ENCODE results near the gene RSU1. TPM values are rescaled to one million over a fixed set of nuclear protein-coding genes. Genes with fewer than 3 reads are reported as not detected.

Gene RSU1
- polyA plus RNA-seq, 2 of the 4 experiments (the other 2 are of a cell fraction) = 99.3 to 114 TPM

- TF ChIP-seq, protein P1, sequence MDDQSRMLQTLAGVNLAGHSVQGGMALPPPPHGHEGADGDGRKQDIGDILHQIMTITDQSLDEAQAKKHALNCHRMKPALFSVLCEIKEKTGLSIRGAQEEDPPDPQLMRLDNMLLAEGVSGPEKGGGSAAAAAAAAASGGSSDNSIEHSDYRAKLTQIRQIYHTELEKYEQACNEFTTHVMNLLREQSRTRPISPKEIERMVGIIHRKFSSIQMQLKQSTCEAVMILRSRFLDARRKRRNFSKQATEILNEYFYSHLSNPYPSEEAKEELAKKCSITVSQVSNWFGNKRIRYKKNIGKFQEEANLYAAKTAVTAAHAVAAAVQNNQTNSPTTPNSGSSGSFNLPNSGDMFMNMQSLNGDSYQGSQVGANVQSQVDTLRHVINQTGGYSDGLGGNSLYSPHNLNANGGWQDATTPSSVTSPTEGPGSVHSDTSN (IDR thresholded peaks at IDR 0.05) = no peak
- TF ChIP-seq BHLHE40 (IDR thresholded peaks at IDR 0.05; ENCODE audit: low read depth, low read length) (no peak), RFX5 (IDR thresholded peaks at IDR 0.05) (no peak), ZFP36 (IDR thresholded peaks at IDR 0.05; ENCODE audit: borderline replicate concordance, partially characterized antibody) (no peak)
Observed at GRCh38 chr10:16583382-16583781, 233.8 kb downstream of the RSU1 start (continued).

- no peak for DNase-seq (ENCODE audit: low read depth in 1 of 2, low spot score in 1 of 2)
- H3K4me1 ChIP-seq = no peaks in the 10 kb centered on the region
- CTCF ChIA-PET = no interaction called here
- H3K4me3 ChIP-seq = no peak overlapping the region
- no peak for TF ChIP-seq ATOH8 (CRISPR knock-in tag; IDR thresholded peaks at IDR 0.05; ENCODE audit: low read depth)
- TF ChIP-seq CEBPB (IDR thresholded peaks at IDR 0.05) = no peak
- no peak for TF ChIP-seq ZNF302 (CRISPR knock-in tag; IDR thresholded peaks at IDR 0.05)
- no peak for TF ChIP-seq CHD2 (IDR thresholded peaks at IDR 0.05; ENCODE audit: low read length, partially characterized antibody)
- TF ChIP-seq POLR2AphosphoS2 (conservative IDR thresholded peaks at IDR 0.05; ENCODE audit: low read length) = no peak
- no peak for TF ChIP-seq RNF2 (IDR thresholded peaks at IDR 0.05; ENCODE audit: borderline replicate concordance, low read depth)
- TF ChIP-seq POLR2A (IDR thresholded peaks at IDR 0.05; ENCODE audit: low read length) = no peak
- no peak for TF ChIP-seq HOXB5 (CRISPR knock-in tag; IDR thresholded peaks at IDR 0.05)
- no peak for TF ChIP-seq FOSL2 (IDR thresholded peaks at IDR 0.05)
- no peak for TF ChIP-seq FOSL2 (CRISPR knock-in tag; IDR thresholded peaks at IDR 0.05)
- TF ChIP-seq GATA3 (IDR thresholded peaks at IDR 0.05; ENCODE audit: borderline replicate concordance) = no peak
- TF ChIP-seq MYC (IDR thresholded peaks at IDR 0.05; ENCODE audit: borderline replicate concordance, low read length) = no peak
- TF ChIP-seq RFX5 (IDR thresholded peaks at IDR 0.05) = no peak
- TF ChIP-seq CHD4 (IDR thresholded peaks at IDR 0.05; ENCODE audit: borderline replicate concordance) = no peak
- no peak for TF ChIP-seq CBX8 (IDR thresholded peaks at IDR 0.05)
- no peak for TF ChIP-seq ZSCAN20 (CRISPR knock-in tag; IDR thresholded peaks at IDR 0.05)
- H3K4me2 ChIP-seq = no peak overlapping the region
- WGBS (ENCODE audit: missing lambda C conversion rate) = 54% methylated on average over 3 of the region's 3 CpGs
- no peak for FAIRE-seq
- POLR2A ChIA-PET = no interaction called here
- ATAC-seq = no peak
- H3K27ac ChIP-seq = no peak overlapping the region
- H3K9me3 ChIP-seq = no peaks in the 10 kb centered on the region
Observed at GRCh38 chr10:16581202-16581601, 236.0 kb downstream of the RSU1 start.

DNA sequence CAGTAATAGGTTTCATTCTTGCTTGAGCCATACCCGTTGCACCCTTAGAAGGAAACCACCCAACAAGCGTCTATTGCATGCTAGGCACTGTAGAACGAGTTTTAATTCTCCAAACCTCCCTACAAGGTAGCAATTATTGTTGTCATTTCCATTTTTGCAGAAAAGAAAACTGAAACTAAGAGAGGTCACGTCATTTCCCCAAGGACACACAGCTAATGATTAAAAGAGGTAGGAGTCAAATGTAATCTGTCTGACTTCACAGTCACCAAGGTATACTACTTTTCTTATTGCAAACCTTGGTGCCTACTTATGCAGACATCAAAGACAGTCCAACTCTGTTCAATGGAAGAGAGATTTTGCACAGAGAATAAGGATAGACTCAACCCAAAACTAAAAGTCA, 246.5 kb downstream of the RSU1 start:
- WGBS (ENCODE audit: missing lambda C conversion rate) = 22% methylated on average over 4 of the region's 4 CpGs

More for the DNA sequence above, 246.5 kb downstream of the RSU1 start:
- ATAC-seq (no peak), FAIRE-seq (no peak), DNase-seq (ENCODE audit: low read depth in 1 of 2, low spot score in 1 of 2) (no peak)
- CTCF ChIA-PET = interaction anchor here (1.3 kb wide), 1 partner anchor 27 kb away, joined by 3 read pairs; no protein-coding TSS in a partner anchor
- TF ChIP-seq, protein P2, sequence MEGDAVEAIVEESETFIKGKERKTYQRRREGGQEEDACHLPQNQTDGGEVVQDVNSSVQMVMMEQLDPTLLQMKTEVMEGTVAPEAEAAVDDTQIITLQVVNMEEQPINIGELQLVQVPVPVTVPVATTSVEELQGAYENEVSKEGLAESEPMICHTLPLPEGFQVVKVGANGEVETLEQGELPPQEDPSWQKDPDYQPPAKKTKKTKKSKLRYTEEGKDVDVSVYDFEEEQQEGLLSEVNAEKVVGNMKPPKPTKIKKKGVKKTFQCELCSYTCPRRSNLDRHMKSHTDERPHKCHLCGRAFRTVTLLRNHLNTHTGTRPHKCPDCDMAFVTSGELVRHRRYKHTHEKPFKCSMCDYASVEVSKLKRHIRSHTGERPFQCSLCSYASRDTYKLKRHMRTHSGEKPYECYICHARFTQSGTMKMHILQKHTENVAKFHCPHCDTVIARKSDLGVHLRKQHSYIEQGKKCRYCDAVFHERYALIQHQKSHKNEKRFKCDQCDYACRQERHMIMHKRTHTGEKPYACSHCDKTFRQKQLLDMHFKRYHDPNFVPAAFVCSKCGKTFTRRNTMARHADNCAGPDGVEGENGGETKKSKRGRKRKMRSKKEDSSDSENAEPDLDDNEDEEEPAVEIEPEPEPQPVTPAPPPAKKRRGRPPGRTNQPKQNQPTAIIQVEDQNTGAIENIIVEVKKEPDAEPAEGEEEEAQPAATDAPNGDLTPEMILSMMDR (IDR thresholded peaks at IDR 0.05) = no peak
- TF ChIP-seq KDM5A (IDR thresholded peaks at IDR 0.05) = no peak
- no peak overlapping the region for H3K4me2 ChIP-seq
- no peak overlapping the region for H3K4me3 ChIP-seq
- no peak overlapping the region for H3K27ac ChIP-seq
- no peaks in the 10 kb centered on the region for H3K9me3 ChIP-seq
- POLR2A ChIA-PET = no interaction called here
- no peaks in the 10 kb centered on the region for H3K4me1 ChIP-seq

Data from A549 (cell line).